NOMO-1 treated with DMSO at 0.1 percent for 48 hours (cell line): Measurements from ENCODE around the gene NFYB.
"Not testable (repeated sequence)": the region's sequence is repeated elsewhere in the genome, so short reads cannot be mapped to it uniquely, and the experiment has no call there.

Experiments
- DNase-seq: peaks from one replicate; lab custom pipeline; 2025; ENCODE audit not compliant: unreplicated experiment; lab: John Stamatoyannopoulos, UW

Gene NFYB

DNA sequence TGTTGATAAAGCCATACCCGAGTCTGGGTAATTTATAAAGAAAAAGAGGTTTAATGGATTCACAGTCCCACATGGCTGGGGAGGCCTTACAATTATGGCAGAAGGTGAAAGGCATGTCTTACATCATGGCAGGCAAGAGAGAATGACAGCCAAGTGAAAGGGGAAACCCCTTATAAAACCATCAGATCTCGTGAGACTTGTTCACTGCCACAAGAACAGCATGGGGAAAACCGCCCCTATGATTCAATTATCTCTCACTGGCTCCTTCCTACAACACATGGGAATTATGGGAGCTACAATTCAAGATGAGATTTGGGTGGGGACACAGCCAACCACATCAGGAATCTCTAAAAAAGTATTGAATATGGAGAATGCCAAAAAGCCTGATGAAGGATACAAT lies 25.0 kb upstream of the NFYB start:
- not testable (repeated sequence) for DNase-seq

DNA sequence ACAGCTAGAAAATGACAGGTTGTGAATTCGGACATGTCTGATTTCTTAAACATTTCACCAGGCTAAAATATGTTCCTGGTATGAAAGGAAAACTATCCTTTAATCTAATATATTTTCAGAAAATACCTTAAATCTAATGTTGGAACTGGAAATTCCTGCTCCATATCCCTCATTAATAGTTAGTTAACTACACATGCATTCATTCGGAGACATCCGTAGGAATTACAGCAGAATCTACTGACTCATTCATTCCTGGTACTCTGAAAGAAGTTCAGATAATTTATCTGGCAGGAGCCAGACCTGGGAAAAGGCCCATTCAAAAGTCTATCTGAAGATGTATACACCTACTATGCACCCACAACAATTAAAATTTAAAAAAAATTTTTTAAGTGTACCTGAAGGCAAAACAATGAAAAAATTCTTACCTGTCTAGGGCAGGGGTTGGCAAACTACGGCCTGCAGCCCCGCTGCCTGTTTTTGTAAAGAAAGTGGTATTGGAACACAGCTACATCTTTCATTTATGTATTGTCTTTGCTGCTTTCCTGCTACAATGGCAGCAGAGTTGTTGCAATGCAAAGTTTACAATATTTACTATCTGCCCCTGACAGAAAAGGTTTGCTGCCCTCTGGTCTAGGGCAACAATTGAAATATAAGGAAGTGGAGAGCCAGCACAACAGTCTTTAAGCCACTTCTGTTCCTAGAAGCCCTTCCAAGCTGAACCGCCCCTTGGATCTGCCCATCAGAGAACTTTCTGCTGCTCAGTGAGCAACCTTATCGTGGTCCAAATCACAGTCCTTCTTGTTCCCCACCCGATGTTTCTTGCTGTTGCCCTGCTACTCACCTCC lies 17.9 kb upstream of the NFYB start:
- no peak for DNase-seq

DNA sequence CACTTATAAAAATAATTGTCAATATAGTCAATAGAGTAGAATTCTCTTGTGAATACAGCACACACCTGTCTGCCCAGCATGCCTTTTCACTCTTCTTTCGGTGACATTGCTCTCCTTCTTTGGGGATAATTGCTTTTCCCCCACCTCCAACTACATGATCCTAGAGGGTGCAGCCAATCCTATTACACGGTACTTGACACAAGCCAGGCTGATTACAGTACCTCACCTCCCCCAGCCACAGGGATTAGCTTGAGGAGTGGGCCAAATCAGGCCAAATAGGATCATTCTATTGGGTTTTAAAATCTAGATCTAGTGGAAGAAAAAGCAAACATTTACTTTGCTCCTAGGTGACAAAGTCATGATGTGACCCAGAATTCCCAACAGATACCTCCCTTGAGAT lies 16.8 kb upstream of the NFYB start:
- DNase-seq = no peak

DNA sequence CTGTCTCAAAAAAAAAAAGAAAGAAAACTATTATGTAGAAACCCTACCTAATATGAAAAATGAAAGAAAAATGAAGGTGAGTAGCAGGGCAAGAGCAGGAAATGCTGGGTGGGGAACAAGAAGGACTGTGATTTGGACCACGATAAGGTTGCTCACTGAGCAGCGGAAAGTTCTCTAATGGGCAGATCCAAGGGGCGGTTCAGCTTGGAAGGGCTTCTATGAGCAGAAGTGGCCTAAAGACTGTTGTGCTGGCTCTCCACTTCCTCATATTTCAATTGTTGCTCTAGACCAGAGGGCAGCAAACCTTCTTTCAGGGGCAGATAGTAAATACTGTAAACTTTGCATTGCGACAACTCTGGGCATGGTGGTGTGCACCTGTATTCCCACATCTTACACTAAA lies 16.3 kb upstream of the NFYB start:
- peak; percentile 83 for DNase-seq

DNA sequence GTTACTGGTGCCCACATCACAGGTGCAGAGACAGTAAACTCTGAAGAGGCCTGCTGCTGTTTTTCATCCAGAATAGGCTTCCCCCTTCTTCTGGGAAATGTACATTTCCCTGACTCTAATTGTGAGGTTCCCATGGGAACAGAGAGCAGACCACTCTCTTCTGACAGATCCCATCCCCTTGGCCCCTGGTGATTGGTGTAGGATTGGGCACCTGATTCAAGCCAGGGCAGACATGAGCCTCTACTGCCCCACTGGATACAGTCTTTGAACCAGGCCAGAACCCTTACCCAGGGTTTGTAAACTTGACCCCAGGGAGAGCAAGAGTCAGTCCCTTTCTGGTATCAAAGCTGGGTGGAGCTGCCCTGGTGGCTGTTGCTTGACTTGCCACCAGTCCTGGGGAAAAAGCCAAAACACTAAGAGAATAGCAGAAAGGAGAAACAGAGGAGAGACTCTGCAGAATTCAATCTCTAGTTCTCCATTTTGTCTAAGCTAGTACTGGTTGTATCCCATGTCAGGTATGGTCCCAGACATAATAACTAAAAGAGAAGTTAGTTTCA lies 14.8 kb upstream of the NFYB start:
- DNase-seq = no peak

GRCh38 chr12:104150416-104150815 lies 12.4 kb upstream of the NFYB start:
- DNase-seq = no peak

- no peak for DNase-seq
These were observed 9.3 kb upstream of the NFYB start for GRCh38 chr12:104147346-104147745.

GRCh38 chr12:104143918-104144317 lies 5.9 kb upstream of the NFYB start:
- DNase-seq = no peak

- no peak for DNase-seq
These were observed 5.0 kb upstream of the NFYB start for GRCh38 chr12:104143002-104143401.

- DNase-seq = no peak
These were observed 4.5 kb upstream of the NFYB start for GRCh38 chr12:104142543-104142942.

- no peak for DNase-seq
These were observed 765 bp upstream of the NFYB start for GRCh38 chr12:104138797-104139152.

DNA sequence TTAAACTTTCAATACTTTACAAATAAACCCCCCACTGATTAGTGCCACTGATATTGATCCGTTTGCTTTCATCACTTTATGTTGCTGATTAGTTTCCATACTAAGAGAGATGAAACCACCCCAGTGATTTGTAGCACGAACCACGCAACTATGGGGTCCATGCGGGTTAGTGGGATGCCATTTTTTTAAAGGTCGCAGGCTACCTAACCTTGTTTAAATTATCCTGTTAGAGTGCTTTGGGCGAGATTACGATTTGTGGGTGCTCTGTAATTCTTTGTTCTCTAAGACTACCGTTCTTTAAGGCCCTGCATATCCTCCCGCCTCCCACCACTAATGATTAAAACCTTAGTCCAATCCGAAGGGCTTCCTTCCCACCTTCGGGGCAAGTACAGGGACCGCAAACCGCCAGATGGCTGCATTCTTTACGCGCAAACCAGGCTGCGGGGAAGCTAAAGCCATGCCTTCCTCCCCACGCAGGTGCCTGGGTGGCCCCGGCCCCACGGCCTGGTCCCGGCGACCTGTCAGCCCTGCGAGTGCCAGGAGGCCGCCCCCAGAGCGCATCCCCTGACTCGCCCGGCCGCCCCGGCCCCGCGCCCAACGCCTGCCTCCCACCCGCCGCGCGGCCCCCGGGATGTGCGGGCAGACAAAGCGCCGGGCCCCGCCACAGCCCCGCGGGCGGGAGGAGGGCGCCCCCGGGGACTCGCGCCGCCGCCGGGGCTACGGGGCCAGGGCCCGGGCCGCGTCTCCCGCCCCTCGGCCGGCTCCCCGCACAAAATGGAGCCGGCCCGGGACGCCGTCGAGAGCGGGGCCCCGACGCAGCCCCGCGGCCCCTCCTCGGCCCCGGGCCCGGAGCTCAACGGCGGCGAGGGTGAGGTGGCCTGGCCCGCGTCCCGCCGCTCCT lies 759 bp downstream of the NFYB start:
- DNase-seq = peak; percentile 38

DNA sequence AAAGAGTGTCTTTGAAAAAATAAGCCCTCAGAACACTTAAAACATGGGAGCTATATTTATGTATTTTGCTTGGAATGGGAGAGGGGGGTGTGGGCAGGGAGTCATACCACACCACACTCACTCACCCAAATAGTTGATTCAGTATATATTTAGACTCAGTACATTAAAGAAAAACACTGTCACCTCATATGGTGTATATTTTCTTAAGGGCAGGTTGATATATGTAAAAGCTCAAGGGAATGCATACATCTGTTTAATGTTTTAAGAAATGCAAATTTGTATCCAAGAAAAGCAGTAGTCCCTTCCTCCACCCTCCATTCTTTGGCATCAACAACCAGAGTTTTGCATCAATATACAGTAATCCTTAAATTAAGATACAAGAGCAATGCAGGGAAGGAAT lies 1.4 kb downstream of the NFYB start:
- no peak for DNase-seq

DNA sequence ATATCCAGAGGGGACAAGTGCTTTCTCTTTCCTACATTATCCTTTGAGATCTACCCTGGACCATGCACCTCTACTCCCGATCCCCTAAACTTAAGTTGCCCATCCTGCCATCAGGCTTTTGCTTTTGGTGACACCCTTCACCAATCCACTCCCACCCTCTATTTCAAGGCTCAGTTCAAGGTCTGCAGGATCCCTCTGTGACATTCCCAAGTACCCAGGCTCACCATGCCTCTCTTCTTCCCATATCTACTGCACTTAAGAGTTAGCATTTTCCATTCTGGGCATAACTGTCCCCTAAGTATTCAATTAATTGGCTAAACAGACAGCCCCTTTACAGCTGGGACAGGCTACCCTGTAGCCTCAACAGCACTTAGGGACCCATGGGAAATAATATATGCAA lies 3.1 kb downstream of the NFYB start:
- DNase-seq = no peak

GRCh38 chr12:104133866-104134265 lies 4.1 kb downstream of the NFYB start:
- no peak for DNase-seq

- peak; percentile 25 for DNase-seq
These were observed 4.7 kb downstream of the NFYB start for GRCh38 chr12:104133321-104133720.

GRCh38 chr12:104132351-104132956 lies 5.6 kb downstream of the NFYB start:
- no peak for DNase-seq

DNA sequence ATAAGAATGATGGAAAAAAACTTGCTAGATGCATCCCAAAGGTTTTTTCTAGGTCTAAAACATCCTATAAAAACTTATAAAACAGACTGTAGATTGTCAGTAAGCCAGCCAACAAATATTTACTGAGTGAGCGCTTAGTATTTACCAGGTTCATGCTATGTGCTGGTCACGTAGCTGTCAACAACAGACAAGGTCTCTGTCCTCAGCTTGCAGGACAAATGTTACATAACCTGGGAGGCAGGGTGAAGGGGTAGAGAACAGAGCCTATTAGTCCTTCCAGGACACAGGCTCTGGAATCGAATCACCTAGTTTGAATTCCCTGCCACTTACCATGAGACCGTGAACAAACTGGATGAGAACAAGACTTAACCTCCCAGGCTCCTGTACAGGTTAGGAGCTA lies 6.4 kb downstream of the NFYB start:
- DNase-seq = no peak

GRCh38 chr12:104130760-104131159 lies 7.2 kb downstream of the NFYB start:
- DNase-seq = no peak

GRCh38 chr12:104126548-104126947 lies 11.5 kb downstream of the NFYB start:
- DNase-seq = no peak

DNA sequence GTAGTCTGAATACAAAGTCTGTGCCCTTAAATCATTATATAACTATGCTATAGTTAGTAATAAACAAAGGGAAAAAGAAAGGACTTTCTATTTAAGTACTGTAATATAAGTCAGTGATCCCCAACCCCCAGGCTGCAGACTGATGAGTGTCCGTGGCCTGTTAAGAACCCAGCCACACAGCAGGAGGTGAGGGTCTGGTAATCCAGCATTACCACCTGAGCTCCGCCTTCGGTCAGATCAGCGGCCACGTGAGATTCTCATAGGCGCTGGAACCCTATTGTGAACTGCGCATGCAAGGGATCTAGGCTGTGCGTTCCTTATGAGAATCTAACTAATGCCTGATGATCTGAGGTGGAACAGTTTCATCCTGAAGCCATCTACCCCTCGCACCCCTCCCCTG lies 15.7 kb downstream of the NFYB start:
- no peak for DNase-seq

DNA sequence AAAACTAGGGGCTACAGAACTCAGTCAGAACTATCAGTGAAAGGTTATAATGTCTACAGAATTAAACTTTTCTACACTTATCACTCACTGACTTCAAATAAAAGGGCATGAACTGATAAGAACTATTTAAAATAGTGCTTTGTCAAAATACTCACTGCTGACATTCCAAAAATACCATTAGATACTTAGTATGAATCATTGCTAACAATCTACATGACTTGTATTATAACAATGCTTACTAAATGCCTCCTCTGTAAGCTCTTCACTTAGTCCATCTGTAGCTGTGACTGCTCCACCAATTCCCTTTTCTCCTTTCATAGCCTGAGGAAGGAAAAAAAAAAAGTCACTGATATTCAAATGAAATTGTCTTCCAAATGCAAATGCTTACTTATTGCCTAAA lies 17.0 kb downstream of the NFYB start:
- no peak for DNase-seq
